ENCODE results near the gene PER1. TPM values are rescaled to one million over a fixed set of nuclear protein-coding genes. Genes with fewer than 3 reads are reported as not detected.

The PER1 gene
- total RNA-seq, 3 donors from 2014 or later: 97.3 to 167 (median 115) TPM

DNA sequence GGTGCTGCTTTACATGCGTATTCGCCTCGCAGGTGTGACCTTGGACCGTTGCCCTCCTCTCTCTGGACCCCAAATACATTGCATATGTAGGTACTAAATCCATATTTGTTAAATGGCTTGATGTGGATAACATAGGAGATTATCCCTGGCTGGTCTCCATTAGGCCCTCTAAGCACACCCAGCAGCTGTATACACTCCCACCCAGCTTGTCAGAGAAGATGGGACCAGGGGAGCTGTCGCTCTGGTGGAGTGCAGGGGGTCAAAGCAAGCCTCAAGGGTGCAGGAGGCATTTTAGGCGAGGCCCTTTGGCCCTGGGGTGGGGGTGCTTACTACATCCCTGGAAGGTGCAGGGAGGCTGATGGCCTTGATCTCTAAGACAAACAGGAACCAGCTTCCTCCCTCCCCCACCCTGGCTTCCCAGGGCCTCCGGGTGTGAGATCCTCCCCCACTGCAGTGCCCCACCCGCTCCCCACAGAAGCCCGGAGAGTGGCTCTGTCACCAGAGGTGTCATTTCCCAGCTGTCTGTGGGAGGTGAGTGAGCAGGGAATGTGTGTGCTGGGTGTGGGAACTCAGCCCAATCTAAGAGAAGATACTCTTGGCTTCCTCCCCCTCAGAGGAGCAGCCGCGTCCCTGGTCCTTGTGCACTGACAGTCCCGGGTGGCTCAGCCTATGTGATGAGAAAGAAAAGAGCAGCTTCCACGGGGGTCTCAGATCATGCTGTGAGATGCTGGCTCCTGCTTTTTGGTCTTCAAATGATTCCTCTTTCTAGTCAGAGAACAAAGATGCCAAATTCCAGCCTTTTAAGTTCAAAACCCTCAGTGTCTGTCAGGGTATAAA lies 12.0 kb upstream of the PER1 start:
- intact Hi-C loops (cut with DNase I; ENCODE audit: low total_unique reads): no loop called here
- H3K36me3 ChIP-seq: no peaks in the 10 kb centered on the region
- TF ChIP-seq, protein P1, sequence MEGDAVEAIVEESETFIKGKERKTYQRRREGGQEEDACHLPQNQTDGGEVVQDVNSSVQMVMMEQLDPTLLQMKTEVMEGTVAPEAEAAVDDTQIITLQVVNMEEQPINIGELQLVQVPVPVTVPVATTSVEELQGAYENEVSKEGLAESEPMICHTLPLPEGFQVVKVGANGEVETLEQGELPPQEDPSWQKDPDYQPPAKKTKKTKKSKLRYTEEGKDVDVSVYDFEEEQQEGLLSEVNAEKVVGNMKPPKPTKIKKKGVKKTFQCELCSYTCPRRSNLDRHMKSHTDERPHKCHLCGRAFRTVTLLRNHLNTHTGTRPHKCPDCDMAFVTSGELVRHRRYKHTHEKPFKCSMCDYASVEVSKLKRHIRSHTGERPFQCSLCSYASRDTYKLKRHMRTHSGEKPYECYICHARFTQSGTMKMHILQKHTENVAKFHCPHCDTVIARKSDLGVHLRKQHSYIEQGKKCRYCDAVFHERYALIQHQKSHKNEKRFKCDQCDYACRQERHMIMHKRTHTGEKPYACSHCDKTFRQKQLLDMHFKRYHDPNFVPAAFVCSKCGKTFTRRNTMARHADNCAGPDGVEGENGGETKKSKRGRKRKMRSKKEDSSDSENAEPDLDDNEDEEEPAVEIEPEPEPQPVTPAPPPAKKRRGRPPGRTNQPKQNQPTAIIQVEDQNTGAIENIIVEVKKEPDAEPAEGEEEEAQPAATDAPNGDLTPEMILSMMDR (IDR thresholded peaks at IDR 0.05): no peak
- peak in 1 of 3 donors; percentile 52 for TF ChIP-seq POLR2AphosphoS5 (IDR thresholded peaks at IDR 0.05)

DNA sequence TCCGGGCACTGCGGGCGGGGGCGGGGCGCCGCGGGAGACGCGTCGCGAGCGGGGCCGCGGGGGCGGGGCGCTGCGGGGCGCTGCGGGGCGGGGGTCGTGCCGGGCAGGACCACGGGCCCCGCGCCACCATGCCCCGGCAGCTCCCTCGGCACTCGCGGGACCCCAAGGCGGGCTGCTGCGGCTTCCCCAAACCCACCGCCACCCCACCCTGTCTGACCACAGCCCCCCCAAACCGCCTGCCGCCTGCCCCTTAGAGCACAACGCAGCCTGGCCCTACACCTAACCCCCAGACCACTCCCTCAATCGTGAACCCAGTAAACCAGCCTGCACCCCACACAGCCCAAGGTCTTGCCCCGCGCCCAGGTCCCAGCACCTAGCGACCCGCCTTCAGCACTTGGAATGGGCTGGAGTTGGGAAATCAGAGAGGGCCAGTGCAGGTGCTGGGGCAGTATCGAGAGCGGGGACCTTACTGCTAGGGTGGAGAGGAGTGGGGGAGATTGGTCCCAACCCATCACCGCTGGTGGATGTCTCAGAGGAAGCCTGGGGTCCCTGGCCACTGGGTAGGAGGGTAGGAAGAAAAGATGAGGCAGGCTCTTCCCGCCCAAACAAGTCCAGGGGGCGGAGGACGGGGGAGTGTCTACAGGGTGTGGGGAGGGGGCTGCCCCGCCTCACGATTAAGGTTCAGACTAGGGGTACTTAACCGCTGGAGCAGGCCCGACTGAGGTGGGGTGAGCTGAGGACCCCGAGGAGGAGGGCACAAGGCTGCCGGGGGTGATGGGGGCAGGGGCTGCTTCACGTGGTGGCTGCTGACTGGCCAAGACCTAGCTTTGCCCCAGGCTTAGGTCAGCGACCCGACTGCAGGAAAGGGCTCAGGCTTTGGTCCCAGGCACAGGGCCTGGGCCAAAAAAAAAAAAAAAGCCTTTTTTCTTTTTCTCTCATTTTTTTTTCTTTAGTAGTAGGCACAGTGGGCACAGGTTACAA lies 11.1 kb upstream of the PER1 start:
- no peak for DNase-seq (ENCODE audit: low spot score in 2 of 2)
- Histone ChIP-seq H3K9me3 (no peaks in the 10 kb centered on the region), H3K27me3 (no peaks in the 10 kb centered on the region), H3K36me3 (no peaks in the 10 kb centered on the region), H3K4me3 (peak overlapping the region; percentile 84 to 100 (median 97)), H3K27ac (peak overlapping the region; percentile 99 to 100), H3K4me1 (peaks cover 14 to 21% of the 10 kb centered on the region in 2 donors)
- TF ChIP-seq POLR2AphosphoS5 (IDR thresholded peaks at IDR 0.05): no peak
- TF ChIP-seq POLR2A (IDR thresholded peaks at IDR 0.05): no peak
- TF ChIP-seq, protein P1 (IDR thresholded peaks at IDR 0.05): no peak
- intact Hi-C loops (cut with DNase I; ENCODE audit: low total_unique reads): no loop called here

More for the DNA sequence above, 12.0 kb upstream of the PER1 start:
- H3K4me3 ChIP-seq: peak overlapping the region in 1 of 3 donors; percentile 47
- DNase-seq (ENCODE audit: low spot score in 2 of 2): peak in 1 of 2 donors; percentile 82
- no peaks in the 10 kb centered on the region for H3K27me3 ChIP-seq
- H3K27ac ChIP-seq: peak overlapping the region; percentile 99 to 100
- peaks cover 14 to 21% of the 10 kb centered on the region in 2 donors for H3K4me1 ChIP-seq
- no peaks in the 10 kb centered on the region for H3K9me3 ChIP-seq

DNA sequence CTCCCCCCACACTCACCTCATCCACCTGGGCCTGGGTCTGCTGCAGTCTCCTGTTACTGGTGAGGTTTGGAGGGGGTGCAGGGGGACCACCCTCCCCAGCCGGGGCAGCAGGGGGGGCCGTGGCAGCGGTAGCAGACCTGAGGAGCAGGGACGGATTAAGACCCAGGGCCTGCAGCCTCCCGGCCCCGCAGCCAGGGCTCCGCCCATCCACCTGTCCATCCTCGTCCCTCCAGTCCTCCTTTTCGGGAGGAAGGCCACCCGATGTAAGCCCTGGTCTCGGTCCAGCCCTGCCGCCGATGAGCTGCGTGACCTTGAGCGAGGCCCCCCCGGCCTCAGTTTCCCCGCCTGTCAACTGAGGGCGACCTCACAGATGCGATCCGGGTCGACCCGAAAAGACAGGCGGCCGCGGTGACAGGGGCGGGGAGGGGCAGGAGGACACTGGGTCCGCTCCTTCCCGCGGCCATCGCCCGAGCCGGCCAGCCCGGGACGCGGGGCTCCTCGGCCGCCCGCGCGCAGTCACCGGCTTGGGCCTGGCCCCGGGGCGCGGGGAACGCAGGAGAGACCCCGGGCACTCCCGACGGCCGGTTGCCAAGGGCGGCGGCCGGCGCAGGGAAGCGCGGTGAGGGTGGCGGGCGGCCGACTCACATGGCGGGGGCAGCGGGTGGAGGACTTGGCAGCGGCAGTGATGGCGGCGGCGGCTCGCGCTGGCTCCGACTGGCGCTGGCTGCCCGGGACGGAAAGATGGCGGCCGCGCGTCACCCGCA lies 10.2 kb upstream of the PER1 start, which contains the start of gene VAMP2:
Gene VAMP2 (minus strand): TSS at position 716 of the 764 bp plus-strand sequence. CDS start 69 bp downstream, at position 647.
- intact Hi-C loops (cut with DNase I; ENCODE audit: low total_unique reads): no loop called here
- peak; percentile 76 to 82 for DNase-seq (ENCODE audit: low spot score in 2 of 2)
- TF ChIP-seq, protein P1 (IDR thresholded peaks at IDR 0.05): peak in 2 of 3 donors; percentile 8 to 30
- peak; percentile 32 for TF ChIP-seq POLR2A (IDR thresholded peaks at IDR 0.05)
- peak; percentile 29 to 91 (median 68) for TF ChIP-seq POLR2AphosphoS5 (IDR thresholded peaks at IDR 0.05)

DNA sequence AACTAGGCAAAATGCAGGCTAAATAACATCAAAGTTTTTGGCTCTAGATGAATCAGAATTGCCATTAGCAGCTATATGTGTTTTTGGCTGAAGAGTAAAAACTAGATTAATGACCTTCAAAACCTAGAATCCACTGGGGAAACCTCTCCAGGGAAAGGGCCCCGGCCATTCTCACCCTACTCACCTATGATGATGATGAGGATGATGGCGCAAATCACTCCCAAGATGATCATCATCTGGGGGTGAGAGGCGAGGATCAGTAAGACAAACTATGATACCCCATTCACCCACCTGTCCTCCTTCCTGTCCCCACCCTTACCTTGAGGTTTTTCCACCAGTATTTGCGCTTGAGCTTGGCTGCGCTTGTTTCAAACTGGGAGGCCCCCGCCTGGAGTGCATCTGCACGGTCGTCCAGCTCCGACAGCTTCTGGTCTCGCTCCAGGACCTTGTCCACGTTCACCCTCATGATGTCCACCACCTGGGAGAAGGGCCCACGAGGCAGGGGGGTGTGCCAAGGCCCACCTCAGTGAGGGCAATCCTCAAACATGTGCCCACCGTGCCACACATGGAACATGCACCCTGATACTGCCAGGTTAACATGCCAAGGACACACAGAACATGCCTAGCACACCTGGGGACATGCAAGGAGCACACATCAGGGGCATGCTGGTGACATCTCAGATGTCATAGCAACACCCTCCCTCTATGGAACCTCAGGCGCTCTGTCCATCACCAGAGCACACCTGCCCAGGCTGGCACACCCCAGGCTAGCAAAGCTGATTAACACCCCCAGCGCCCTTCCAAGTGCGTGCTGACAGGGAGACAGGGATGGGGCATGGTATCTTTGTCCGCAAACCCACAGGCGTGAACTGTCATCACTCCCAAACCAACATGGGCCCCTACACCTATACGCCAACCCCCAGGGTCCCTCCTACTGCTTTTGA lies 9.4 kb upstream of the PER1 start:
- peaks cover 14 to 21% of the 10 kb centered on the region in 2 donors for H3K4me1 ChIP-seq
- H3K36me3 ChIP-seq: no peaks in the 10 kb centered on the region
- H3K27me3 ChIP-seq: no peaks in the 10 kb centered on the region
- no peak for DNase-seq (ENCODE audit: low spot score in 2 of 2)
- no peaks in the 10 kb centered on the region for H3K9me3 ChIP-seq
- intact Hi-C loops (cut with DNase I; ENCODE audit: low total_unique reads): no loop called here
- peak overlapping the region; percentile 84 to 100 (median 97) for H3K4me3 ChIP-seq
- H3K27ac ChIP-seq: peak overlapping the region; percentile 99 to 100
- TF ChIP-seq POLR2A (IDR thresholded peaks at IDR 0.05): no peak
- TF ChIP-seq POLR2AphosphoS5 (IDR thresholded peaks at IDR 0.05): no peak
- TF ChIP-seq, protein P1 (IDR thresholded peaks at IDR 0.05): no peak

More for the DNA sequence above, 10.2 kb upstream of the PER1 start, which contains the start of gene VAMP2:
- Histone ChIP-seq H3K9me3 (no peaks in the 10 kb centered on the region), H3K4me3 (peak within 1 kb of the TSS; percentile 84 to 100 (median 97)), H3K4me1 (peaks cover 14 to 21% of the 10 kb centered on the region in 2 donors), H3K36me3 (no peaks in the 10 kb centered on the region), H3K27ac (peak within 1 kb of the TSS; percentile 99 to 100), H3K27me3 (no peaks in the 10 kb centered on the region)
